HPDE6-E6E7 (cell line): ENCODE data around the gene ZSWIM5.
"Not testable (repeated sequence)": the region's sequence is repeated elsewhere in the genome, so short reads cannot be mapped to it uniquely, and the experiment has no call there.

ENCODE experiments used
- DNase-seq: peaks from one replicate; pipeline ENCODE4 v3.0.0; 2011; ENCODE audit warnings: missing footprints; ENCODE audit errors: extremely low spot score

ZSWIM5 gene

DNA sequence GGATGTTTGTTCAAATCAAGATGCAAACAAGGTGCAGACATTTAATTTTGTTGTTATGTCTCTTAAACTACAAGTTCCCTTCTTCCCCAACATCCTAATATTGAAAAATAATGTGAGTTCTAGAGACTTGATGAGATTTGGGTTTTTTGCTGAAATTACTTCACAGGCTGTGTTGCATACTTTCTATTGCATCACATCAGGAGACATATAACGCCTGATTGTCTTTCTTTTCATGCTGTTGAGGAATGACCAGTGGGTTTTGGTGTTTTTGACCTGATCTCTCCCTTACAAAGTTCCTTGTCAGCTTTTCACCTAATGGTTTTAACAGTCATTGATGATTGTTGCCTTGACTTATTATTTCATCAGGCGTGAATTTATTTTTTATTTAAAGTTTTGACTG, 111.0 kb downstream of the ZSWIM5 start:
- DNase-seq: no peak

- DNase-seq: not testable (repeated sequence)
These were observed 112.0 kb downstream of the ZSWIM5 start for GRCh38 chr1:45094371-45094770.

- DNase-seq: no peak
These were observed 113.1 kb downstream of the ZSWIM5 start for GRCh38 chr1:45093334-45093733.

- DNase-seq: no peak
These were observed 116.7 kb downstream of the ZSWIM5 start for GRCh38 chr1:45089711-45090110.

GRCh38 chr1:45084562-45084961, 121.8 kb downstream of the ZSWIM5 start:
- no peak for DNase-seq

GRCh38 chr1:45079533-45079932, 126.9 kb downstream of the ZSWIM5 start:
- DNase-seq: no peak

DNA sequence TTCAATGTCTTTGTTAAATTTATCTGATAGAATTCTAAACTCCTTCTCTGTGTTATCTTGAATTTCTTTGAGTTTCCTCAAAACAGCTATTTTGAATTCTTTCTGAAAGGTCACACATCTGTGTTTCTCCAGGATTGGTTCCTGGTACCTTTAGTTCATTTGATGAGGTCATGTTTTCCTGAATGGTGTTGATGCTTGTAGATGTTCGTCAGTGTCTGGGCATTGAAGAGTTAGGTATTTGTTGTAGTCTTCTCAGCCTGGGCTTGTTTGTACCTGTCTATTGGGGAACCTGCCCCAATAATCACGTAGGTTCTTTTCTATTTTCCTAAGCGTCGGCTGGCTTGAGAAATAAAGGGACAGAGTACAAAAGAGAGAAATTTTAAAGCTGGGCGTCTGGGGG, 129.4 kb downstream of the ZSWIM5 start:
- DNase-seq: not testable (repeated sequence)

DNA sequence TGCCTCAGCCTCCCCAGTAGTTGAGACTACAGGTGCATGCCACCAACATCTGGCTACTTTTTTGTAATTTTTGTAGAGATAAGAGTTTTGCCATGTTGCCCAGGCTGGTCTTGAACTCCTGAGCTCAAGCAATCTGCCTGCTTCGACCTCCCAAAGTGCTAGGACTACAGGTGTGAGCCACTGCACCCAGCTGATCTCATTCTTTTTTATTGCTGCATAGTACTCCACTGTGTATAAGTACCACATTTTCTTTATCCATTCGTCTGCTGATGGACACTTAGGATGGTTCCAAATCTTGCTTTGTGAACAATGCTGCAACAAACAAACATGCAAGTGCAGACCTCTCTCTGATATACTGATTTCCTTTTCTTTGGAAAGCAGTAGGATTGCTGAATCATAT, 134.8 kb downstream of the ZSWIM5 start:
- DNase-seq: no peak

GRCh38 chr1:45067806-45068205, 138.6 kb downstream of the ZSWIM5 start:
- no peak for DNase-seq

DNA sequence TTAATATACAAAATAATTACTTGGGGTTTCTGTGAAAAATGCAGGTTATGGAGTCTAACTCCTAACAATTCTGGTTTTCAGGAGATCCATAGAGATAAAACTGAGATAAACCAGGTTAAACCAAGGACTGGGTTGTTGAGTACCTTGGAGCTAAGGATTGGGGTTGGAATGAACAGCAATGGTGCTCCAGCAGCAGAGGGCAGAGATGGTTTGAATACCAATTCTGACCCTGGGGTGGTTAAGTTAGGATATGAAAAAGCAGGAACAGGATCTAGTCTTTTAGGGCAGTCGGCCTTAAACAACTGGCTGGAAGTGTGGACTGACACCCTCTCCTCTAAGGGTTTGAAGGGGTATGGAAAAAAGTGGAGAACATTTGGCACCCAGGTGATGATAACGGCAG, 141.3 kb downstream of the ZSWIM5 start:
- DNase-seq: no peak

DNA sequence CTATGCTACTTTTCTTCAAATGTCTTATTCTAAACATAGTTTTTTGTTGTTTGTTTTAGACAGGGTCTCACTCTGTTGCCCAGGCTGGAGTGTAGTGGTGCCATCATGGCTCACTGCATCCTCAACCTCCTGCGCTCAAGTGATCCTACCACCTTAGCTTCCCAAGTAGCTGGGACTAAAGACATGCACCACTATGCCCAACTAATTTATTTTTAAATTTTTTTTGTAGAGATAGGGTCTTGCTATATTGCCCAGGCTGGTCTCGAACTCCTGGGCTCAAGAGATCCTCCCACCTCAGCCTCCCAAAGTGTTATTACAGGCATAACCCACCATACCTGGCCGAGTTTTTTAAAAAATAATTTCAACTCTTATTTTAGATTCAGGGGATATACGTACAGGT, 143.9 kb downstream of the ZSWIM5 start:
- not testable (repeated sequence) for DNase-seq

DNA sequence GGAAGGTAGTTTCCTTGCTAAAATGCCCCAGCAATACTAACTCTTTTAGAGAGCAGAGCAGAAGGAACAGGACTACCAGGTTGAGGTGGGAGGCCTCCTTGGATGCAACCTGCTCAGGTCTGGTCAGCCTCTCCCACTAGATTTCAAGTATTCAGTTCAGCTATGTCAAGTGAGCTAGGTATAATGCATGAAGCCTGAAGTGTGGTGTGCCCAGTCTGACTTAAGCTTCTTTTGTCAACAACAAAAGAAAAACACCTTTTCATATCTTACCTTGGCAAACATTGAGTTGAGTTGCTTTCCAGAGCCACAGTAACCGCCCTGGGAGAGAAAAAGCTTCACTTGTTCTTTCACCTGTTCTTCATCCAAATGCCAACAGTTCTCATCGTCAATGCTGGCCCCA, 146.6 kb downstream of the ZSWIM5 start:
- no peak for DNase-seq

DNA sequence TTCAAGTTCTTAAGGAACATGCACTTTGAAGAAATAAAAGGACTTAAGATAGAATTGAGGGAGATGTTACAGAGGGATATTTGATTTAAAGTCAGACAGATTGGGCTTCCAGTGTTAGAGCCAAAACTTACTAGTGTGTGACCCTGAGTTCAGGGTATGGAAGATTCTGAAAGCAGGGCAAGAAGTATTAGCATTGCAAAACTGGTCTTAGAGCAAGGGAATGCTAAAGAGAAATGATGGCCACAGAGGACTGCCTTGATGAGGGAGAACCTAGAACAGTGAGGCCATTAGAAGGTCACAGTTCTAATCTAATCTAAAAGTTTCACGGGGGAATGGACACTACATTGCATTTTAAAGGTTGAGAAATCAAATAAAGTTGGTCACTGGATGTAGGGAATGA, 148.9 kb downstream of the ZSWIM5 start:
- DNase-seq: no peak

DNA sequence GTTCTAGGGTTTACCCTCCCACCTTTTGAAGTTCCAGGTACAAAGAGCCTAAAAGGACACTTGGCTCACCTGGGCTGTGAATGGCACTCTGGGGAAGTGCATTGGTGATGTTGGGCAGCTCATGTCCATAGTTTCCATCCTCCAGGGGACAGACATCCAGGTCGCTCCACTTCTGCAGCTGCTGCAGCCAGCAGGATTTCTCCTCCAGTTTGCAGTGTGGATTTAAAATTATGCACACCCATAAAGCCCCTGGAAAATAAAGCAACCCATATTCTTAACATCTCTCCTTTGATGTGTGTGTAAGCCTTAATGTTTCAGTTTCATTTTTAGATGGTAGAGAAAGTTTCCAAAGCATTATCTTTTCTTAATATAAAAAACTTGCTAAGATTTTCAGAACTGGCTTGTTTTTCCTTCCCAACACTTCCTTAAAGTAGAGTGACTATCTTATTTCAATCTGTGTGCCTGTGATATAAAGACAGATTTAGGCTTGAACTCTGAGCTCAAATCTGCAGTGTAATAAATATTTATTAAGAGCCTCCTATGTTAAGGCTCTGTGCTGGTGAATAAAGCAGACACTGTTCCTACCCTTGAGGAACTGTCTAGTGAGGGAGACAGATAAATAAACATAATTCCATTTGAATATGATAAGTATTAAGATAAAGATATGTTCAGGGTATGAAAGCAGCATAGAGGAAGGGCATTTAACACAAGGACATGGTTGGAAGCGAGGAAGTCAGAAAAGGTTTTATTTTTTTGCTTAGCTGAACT, 155.2 kb downstream of the ZSWIM5 start:
- DNase-seq: no peak

DNA sequence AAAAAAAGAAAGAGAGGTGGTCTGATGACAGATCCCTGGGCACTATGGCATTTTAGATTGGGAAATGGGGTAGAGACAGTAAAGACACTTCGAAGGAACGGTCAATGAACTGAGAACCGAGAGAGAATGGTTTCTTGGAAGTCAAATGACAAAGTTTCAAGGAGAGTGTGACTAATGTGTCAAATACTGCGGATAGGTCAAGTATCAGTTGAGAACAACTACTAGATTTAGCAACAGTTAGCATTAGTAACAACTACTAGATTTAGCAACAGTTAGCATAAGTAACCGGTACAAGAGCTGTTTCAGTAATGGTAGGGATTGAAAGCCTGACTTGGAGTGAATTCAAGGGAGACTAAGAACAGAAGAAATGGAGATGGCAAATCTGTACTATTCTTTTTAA, 159.4 kb downstream of the ZSWIM5 start:
- no peak for DNase-seq

DNA sequence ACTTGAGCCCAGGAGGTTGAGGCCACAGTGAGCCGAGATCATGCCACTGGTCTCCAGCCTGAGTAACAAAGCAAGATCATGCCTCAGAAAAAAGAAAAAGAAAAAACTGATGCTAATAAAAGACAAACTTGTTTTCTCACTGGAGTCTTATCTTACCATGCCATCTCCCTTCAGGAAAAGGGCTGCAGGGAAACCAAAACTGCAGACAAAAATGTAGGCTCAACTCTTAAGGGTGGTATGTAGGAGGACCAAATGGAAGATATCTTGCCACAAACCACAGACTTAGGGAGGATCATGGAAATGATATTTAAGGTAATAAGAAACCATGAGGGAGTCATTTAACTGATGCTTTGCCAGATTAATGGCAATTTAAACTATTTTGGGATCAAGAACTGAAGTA, 161.5 kb downstream of the ZSWIM5 start:
- no peak for DNase-seq

DNA sequence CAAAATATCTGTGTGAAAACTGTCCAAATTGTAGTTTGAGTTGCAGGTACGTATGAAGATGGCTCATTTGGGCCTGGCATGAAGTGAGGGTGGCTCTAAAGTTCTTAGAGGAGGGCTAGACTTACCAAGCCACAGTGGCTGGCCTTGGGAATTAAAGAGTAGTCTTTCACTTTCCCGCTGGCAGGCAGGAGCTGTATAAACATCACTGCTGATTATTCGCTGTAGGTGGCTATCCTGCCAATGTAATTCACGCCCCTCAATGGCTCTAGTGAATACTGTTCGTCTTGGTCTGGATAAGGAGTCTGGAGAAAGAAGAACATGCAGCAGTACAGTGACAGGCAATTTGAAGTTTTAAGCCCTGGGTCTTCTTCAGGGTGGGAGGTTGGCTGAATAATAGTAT, 163.3 kb downstream of the ZSWIM5 start:
- DNase-seq: no peak

DNA sequence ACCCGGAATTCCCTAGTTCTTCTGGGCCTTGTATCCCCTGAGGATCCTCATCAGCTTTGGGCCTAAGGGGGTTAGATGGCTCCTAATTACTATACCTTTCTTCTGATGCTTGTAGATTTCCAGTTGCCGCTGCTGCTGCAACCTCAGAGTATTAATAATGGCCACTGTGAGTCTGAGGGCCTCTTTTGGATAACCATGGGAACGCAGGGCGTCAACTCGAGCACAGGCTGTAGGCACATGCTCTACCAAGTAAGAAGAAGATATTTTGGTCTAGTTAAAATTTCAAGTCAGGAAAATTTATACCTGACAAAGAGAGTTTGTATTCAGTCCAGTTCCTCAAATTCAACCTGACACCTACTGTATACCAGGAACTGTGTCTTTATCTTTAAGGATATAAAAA, 166.1 kb downstream of the ZSWIM5 start:
- DNase-seq: no peak

GRCh38 chr1:45038661-45039364, 167.6 kb downstream of the ZSWIM5 start:
- no peak for DNase-seq

DNA sequence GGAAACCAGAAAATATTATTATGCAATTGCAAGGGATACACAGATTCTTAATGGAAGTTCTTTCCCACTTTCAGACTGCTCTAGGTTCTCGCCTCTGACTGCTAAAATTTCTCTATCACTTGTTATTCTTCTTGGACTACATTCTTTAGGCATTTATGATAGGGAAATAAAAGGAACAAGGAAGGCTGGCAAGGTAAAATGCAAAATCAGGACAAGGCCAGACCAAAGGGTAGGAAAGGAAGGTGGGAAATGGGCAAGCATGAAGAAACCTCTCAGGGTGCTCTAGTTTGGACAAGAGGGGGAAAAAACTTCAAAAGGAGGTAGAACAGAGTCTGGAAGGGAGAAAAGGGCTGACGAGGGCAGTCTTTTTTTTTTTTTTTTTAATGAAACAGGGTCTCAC, 168.2 kb downstream of the ZSWIM5 start:
- no peak for DNase-seq

- DNase-seq: no peak
These were observed 168.9 kb downstream of the ZSWIM5 start for GRCh38 chr1:45037456-45037855.

DNA sequence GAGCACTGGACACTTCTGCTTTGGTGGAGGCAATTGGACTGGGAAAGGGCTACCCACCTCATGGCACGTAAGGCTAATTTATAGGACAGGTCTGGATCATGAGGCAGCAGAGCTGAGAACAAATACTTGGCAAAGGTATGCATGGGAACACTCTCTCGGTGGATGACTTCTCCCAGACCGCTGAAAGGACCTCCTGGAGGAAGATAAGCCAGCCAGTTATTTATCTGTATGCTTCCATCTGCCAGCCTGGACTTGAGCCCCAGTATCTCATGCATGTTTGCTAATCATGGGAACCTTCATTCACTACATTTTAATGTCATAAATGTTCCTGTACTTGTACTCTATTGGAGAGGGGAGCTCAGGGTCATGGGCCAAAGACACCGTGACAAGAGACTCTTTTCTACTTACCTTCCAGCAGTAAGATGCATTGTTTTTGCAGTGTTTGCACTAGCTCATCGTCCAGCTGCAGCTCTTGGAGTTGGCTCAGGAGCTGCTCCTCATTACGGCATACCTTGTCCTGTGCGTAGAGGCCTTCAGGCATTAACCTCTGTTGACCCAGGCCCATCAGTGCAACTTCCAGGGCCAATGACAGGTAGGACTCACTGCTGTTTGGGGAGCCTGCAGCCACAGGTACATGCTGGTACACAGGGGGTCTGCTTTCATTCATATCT, 170.6 kb downstream of the ZSWIM5 start:
- no peak for DNase-seq

DNA sequence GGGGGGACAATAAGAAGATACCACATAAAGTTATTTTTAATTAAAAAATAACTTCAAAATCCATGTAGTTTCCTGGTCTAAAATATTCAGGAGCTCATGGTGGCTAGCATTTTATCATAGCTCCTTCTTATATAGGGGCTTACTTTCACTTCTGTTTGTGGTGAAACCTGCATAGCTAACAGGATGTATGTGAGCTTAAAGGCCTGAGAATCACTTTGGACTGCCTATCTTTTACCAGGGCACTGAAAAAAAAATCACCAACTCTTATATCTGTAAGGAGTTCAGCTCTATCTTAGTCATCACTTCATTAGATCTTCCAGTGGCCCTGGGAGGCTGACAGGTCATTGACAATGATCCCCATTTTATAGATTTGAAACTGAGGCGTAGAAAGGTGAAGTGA, 173.0 kb downstream of the ZSWIM5 start:
- no peak for DNase-seq
